Tibial artery (tissue), 4 donors: Measurements from ENCODE around the gene PAQR6.

Source experiments
- DNase-seq, 2 donors: peaks; one replicate each; pipeline ENCODE4 v3.0.0-alpha.2; 2019
- H3K27ac ChIP-seq, 2 donors: fragments of 200-600 bp; sonication (generic) in 1 of 2; 1 replicate in 1 of 2; 2 replicates in 1 of 2; pipeline ENCODE4 v1.5.1; 2018 to 2019; ENCODE audit warnings: mild to moderate bottlenecking in 1 of 2
- H3K27me3 ChIP-seq, 2 donors: fragments of 200-600 bp; sonication (generic) in 1 of 2; one replicate each; pipeline versions ENCODE4 v1.5.1 to v1.6.0; 2016 to 2019
- H3K36me3 ChIP-seq, 3 donors: fragments of 200-600 bp; sonication (generic) in 2 of 3; one replicate each; pipeline ENCODE4 v1.5.1; 2016 to 2019; ENCODE audit warnings: mild to moderate bottlenecking in 2 of 3
- H3K4me1 ChIP-seq, 4 donors: fragments of 200-600 bp; sonication (generic) in 2 of 4; 1 replicate in 3 of 4; 2 replicates in 1 of 4; pipeline ENCODE4 v1.5.1; 2016 to 2019
- H3K4me3 ChIP-seq, 2 donors: fragments of 200-600 bp; sonication (generic) in 1 of 2; 1 replicate in 1 of 2; 2 replicates in 1 of 2; pipeline ENCODE4 v1.5.1; 2018 to 2019; ENCODE audit warnings: mild to moderate bottlenecking in 2 of 2
- H3K9me3 ChIP-seq, 3 donors: fragments of 200-600 bp; sonication (generic) in 1 of 3; one replicate each; pipeline ENCODE4 v1.5.1; 2016 to 2019
- intact Hi-C: fragments of 100-400 bp; cut with DNase I; formaldehyde crosslinking; loops from one replicate; pipeline ENCODE4 v1.15.0; 2023; ENCODE audit warnings: low total_unique reads
- TF ChIP-seq, protein P1 (sequence below), 2 experiments: fragments of 200-600 bp in 1 of 2; fragments of 450-650 bp in 1 of 2; IDR thresholded peaks; one replicate each; pipeline ENCODE4 v1.5.1; 2017 to 2019; ENCODE audit warnings: antibody characterized with exemption in 2 of 2, mild to moderate bottlenecking in 1 of 2, moderate library complexity in 1 of 2

PAQR6 gene

DNA sequence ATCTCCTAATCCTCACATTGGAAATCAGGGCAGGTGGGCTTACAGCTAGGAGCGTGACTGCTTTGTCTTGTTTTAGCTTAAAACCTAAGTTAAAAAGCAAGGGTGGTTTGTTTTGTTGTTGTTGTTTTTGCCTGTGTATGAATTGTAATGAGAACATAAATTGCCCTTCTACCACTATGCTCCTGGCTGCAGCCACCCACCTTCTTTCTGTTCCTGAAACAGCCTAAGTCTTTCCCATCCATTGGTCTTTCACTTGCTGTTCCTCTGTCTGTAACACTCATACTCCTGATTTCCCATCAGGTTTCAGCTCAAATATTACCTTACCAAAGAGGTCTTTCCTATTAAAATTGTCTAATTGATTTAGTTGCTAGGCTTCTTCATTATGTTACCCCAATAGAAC, 35.7 kb upstream of the PAQR6 start:
- H3K36me3 ChIP-seq, result peaks cover 5 to 28% (median 8%) of the 10 kb centered on the region in 3 donors
- TF ChIP-seq, protein P1, sequence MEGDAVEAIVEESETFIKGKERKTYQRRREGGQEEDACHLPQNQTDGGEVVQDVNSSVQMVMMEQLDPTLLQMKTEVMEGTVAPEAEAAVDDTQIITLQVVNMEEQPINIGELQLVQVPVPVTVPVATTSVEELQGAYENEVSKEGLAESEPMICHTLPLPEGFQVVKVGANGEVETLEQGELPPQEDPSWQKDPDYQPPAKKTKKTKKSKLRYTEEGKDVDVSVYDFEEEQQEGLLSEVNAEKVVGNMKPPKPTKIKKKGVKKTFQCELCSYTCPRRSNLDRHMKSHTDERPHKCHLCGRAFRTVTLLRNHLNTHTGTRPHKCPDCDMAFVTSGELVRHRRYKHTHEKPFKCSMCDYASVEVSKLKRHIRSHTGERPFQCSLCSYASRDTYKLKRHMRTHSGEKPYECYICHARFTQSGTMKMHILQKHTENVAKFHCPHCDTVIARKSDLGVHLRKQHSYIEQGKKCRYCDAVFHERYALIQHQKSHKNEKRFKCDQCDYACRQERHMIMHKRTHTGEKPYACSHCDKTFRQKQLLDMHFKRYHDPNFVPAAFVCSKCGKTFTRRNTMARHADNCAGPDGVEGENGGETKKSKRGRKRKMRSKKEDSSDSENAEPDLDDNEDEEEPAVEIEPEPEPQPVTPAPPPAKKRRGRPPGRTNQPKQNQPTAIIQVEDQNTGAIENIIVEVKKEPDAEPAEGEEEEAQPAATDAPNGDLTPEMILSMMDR (IDR thresholded peaks at IDR 0.05), result no peak
- intact Hi-C loops, result no loop called here
- H3K27ac ChIP-seq, result peak overlapping the region in 1 of 2 donors; percentile 90
- H3K4me1 ChIP-seq, result peaks cover 0 to 52% (median 22%) of the 10 kb centered on the region in 4 donors
- peak overlapping the region; percentile 77 to 94 for H3K4me3 ChIP-seq
- DNase-seq, result no peak
- no peaks in the 10 kb centered on the region for H3K9me3 ChIP-seq
- no peaks in the 10 kb centered on the region for H3K27me3 ChIP-seq

DNA sequence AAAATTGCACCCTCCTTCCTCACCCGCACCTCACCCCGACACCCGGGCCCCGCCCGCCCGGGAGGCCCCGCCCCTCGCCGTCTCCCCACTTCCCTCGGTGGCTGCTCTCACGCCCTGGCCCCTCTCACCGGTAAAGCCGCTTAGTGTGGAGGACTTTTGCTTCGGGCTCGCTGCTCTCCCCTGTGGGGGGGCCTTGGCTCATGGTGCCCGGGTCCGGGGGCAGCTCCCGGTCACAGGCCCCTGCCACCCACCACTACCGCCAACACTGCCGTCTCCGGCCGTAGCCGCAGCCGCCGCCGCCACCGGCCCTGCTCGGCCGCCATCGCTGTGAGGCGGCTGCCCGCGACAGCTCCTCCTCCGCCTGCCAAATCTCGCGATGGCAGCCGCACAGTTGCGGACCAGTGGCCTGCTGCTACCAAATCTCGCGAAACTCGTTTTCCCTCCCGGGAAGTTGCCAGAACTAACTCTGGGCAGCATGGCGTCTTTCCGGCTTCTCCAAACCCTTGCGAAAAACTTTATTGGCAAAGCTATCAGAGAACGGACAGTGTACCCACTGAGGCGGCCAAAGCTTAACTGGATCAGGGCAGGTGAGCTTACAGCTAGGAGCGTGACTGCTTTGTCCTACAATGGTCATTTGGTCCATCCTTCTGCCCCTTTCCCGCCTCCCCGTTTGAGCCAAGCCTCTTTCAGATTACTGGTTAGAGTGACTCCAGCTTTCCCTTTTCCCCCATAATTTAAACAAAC, 34.8 kb upstream of the PAQR6 start, which contains the start of gene SMG5:
TSS of gene SMG5 (minus strand) at position 347 of the 744 bp plus-strand sequence. CDS start at position 202, 145 bp downstream.
- Histone ChIP-seq H3K9me3 (no peaks in the 10 kb centered on the region), H3K27me3 (no peaks in the 10 kb centered on the region), H3K36me3 (peaks cover 13 to 37% (median 14%) of the 10 kb centered on the region in 3 donors), H3K4me3 (peak within 1 kb of the TSS; percentile 77 to 94), H3K4me1 (peaks cover 0 to 52% (median 22%) of the 10 kb centered on the region in 4 donors), H3K27ac (peak within 1 kb of the TSS; percentile 84 to 90)
- intact Hi-C loops, result no loop called here
- TF ChIP-seq, protein P1 (IDR thresholded peaks at IDR 0.05), result no peak
- DNase-seq, result peak; percentile 96 to 97

DNA sequence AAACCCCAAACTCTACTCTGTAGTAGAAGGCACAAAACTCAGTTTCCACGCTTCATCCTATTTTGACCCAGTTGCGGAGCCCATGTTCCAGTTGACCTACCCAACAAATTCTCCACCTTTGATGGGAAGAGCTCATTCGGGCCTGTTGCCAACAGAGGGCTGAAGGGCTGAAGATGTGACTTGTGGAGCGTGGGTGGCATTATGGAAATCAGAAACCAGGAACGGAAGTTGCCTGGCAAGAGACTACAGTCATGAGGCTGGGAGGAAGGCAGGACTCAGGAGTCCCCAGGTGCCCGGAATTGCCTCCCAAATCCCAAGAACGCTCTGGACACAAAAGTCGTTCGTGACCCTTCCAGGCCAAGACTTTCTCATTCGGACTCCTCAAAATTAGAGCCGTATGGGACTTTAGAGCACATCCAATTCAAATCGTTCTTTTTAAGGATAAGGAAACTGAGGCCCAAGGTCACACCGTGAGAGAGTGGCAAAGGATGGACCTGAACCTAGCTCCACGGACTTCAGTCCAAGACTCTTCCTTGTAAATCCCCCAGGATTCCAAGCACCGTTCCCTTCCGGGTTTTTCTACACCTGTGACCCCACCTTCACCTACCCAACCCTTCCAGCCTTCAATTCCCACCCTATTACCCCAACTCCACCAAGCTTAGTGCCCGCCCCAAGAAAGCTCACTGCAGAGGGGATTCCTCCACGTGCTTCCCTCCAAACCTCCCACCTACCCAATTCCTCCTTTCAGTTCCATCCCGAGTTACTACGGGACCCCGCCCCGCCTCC, 34.0 kb upstream of the PAQR6 start:
- peaks cover 21 to 44% (median 22%) of the 10 kb centered on the region in 3 donors for H3K36me3 ChIP-seq
- peak overlapping the region; percentile 84 to 90 for H3K27ac ChIP-seq
- peaks cover 0 to 52% (median 23%) of the 10 kb centered on the region in 4 donors for H3K4me1 ChIP-seq
- H3K4me3 ChIP-seq, result peak overlapping the region; percentile 77 to 94
- intact Hi-C loops, result no loop called here
- H3K9me3 ChIP-seq, result no peaks in the 10 kb centered on the region
- no peaks in the 10 kb centered on the region for H3K27me3 ChIP-seq
- DNase-seq, result no peak
- TF ChIP-seq, protein P1 (IDR thresholded peaks at IDR 0.05), result no peak

DNA sequence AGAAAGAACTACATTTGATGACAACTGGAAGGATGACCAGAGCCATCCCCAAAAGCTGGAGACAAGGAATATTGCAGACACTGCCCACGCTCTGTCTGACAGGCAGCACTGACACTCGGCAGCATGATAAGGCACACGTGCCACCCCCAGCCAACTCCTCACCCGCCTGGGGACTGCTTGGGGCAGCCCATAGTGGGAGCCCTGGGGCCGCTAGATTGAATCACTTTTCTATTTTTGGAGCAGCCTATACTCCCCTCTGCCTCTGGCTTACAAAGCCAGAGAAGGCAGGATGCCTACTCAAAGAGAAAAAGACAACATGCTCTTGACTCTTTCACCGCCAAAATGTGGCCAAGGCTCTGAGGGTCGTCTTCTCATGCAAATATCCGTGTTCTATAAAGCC, 33.4 kb upstream of the PAQR6 start:
- H3K27me3 ChIP-seq, result no peaks in the 10 kb centered on the region
- H3K4me1 ChIP-seq, result peaks cover 0 to 52% (median 24%) of the 10 kb centered on the region in 4 donors
- no peak for DNase-seq
- TF ChIP-seq, protein P1 (IDR thresholded peaks at IDR 0.05), result no peak
- H3K36me3 ChIP-seq, result peaks cover 27 to 46% (median 28%) of the 10 kb centered on the region in 3 donors
- intact Hi-C loops, result no loop called here
- peak overlapping the region; percentile 77 to 94 for H3K4me3 ChIP-seq
- no peak overlapping the region for H3K27ac ChIP-seq
- H3K9me3 ChIP-seq, result no peaks in the 10 kb centered on the region

DNA sequence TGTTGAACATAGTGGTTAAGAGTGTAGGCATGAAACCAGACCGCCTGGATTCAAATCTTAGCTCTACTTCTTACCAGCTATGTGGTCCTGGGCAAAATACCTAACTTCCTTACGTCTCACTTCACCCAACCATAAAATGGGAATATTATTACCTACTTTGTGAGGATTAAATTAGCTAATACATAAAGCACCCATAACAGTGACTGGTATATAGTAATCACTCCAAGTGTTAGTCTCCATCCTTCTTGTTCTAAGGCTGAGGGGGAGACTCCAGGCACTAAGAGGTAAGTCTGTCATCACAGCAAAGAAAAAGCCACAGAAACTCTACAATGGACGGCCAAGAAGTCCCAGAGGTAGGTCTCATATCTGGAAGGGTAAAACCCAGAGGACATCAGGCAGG, 32.0 kb upstream of the PAQR6 start:
- TF ChIP-seq, protein P1 (IDR thresholded peaks at IDR 0.05), result no peak
- Histone ChIP-seq H3K9me3 (no peaks in the 10 kb centered on the region), H3K4me1 (peaks cover 0 to 44% (median 24%) of the 10 kb centered on the region in 4 donors), H3K27ac (no peak overlapping the region), H3K36me3 (peaks cover 41 to 50% (median 41%) of the 10 kb centered on the region in 3 donors), H3K27me3 (no peaks in the 10 kb centered on the region), H3K4me3 (no peak overlapping the region)
- DNase-seq, result no peak
- intact Hi-C loops, result no loop called here
